OCI-LY3 (cell line): Measurements from ENCODE around the gene ACTR6.

Experiments used
- CTCF ChIP-seq: fragments of 200-600, 300-600 bp; sonication (generic); IDR thresholded peaks from 2 replicates; pipeline ENCODE4 v1.5.1; 2014; ENCODE audit warnings: antibody characterized with exemption, low read length, low read depth
- EZH2phosphoT487 ChIP-seq: fragments of 200-600 bp; shearing (Covaris generic); IDR thresholded peaks from 2 replicates; pipeline ENCODE4 v1.6.1; 2018; ENCODE audit warnings: antibody characterized with exemption, mixed run types, low read depth

GRCh38 chr12:100187068-100187467, 13.5 kb upstream of the ACTR6 start:
- TF ChIP-seq CTCF (no peak), EZH2phosphoT487 (no peak)
